HL-60/S4 (cell line): ENCODE data around the gene ZNF496.
"Not testable (repeated sequence)": the region's sequence is repeated elsewhere in the genome, so short reads cannot be mapped to it uniquely, and the experiment has no call there.

ENCODE experiments used
- in situ Hi-C: fragments of 300-500 bp; cut with MboI; formaldehyde crosslinking; loops from 2 replicates; pipeline ENCODE4 v1.14.3; 2022; ENCODE audit warnings: low sequenced_read_pairs

Gene ZNF496

DNA sequence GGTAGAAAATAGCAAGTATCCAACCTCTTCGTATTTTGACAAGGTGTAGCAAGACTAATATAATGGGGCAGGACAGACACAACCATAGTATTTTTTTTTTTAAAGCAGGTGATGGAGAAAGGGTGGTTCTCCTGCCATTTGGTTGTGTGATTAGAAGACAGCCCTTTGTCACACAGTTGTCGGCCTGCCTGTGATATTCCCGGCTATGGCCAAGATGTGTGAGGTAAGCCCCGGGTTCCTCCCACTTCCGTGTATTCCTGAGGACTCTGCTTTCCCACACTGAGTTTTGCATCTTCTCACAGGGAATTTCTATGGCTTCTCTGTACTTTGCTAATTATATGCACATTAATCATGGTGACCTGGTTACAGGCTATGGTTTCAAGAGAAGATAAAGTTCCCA lies 35.9 kb downstream of the ZNF496 start:
- in situ Hi-C loops = no loop called here

DNA sequence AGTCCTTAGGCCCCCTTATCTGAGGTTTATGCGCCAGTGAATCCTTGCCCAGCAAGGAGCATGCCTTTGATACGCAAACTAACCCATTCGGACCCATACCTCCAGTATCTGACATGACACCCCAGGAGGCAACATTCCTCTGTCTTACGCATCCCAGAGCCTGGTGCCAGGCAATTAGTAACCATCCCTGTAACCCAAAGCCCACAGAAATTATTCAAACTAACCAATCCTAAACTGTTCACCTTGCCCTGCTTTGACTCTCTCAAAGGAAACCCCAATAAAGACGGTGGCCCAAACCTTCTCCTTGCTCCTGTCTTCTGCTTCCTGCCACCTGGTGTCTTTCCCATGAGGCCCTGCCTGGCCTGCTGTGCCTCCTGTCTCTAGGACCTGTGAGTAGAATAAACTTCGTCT lies 36.4 kb downstream of the ZNF496 start:
- in situ Hi-C loops = no loop called here

DNA sequence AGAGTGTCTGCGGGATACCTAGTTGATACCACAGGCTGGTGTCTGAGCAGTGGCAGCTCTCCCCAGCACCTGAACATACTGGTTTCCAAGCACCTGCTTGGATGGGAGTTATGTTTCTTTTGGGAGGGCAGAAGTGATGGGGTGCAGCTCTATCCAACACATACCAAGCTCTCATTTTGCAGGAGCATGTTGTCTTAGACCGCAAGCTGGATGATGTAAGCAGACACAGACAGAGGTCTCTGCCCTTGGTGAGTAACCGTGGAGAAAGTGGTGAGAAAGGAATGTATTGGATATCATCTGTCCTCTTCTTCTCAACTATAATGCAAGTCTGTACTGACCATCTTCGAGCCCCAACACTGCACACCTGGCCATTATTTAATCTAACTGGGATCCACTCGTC lies 37.4 kb downstream of the ZNF496 start:
- in situ Hi-C loops = no loop called here

DNA sequence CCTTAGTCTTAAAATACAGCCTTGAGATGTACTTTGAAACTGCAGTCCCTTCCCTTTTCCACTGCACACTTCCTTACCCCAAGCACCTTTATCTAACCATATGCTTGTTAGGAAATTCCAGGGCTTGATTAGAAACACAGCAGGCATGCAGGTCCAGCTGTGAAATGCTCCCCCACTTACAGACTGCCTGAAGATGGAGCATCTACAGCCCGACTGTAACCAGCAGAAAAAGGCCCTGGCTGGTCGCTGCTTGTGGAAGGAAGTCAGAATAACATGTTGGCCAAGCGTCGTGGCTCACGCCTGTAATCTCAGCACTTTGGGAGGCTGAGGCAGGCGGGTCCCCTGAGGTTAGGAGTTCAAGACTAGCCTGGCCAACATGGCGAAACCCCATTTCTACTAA lies 38.6 kb downstream of the ZNF496 start:
- in situ Hi-C loops = no loop called here

DNA sequence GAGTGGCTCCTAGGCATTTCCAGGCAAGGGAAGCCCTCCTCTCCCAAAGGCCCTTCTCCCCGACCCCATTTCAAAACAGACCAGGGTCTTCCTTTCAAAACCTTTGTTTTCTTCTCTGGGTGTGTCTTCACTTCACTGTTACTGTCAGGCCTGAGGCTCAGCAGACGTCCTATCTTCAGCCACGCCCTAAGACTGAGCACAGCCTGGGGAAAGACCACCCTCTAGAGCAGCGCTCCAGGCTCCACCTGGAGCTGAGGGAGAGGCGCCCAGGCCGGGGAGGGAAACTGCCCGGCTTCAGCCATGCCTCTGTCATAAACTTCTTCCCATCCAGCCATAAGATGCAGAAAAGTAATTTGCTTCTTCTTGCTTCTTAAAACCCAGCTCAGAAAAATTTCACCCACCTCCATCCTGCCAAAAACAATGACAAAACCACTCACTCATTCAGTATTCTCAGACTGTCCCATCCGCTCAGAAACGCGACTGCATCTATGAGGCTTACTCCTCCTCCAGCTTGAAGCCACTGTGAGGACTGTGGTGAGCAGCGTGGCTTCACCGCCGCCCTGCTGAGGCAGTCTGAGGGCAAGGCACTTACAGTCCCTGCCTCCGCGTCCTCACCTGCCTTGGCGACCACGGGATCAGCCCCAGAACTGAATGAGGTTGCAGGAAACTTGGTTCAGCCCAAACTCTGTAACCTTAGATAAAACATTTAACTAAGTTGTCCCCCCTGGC lies 39.7 kb downstream of the ZNF496 start:
- in situ Hi-C loops = no loop called here

DNA sequence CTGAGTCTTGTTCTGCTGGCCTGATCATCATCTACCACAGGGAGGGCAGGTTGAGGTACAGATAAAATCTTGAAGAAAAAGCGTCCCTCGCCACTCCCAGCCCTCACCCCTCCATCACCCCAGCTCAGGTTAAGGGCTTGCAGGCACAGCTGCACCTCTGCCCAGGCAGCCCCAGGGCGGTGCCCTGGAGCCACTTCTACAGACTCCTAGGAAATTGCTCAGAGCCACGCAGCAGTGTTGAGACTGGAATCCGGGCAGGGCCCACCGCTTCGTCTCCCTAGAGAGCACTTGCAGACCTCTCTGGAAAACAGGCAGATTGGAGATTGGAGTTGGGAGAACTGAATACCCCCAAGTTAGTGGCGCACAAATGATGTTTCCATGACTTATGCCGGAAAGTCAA lies 40.5 kb downstream of the ZNF496 start:
- in situ Hi-C loops = no loop called here

DNA sequence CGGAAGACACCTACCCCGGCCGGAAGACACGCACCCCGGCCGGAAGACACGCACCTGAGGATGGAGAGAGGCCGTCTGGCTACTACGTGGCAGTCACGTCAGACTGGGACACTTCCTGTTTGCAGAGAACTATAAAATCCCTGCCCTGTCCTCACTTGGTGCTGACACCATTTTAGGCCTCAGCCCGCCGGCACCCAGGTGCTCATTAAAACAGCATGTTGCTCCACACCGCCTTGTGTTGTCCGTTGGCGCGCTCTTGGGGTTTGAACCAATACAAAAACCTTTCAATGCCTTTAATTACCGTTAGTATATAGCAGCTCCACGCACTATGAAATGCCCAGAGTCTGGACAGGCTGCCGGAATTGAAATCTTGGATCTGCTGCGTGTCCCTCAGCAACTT lies 41.1 kb downstream of the ZNF496 start:
- in situ Hi-C loops = no loop called here

DNA sequence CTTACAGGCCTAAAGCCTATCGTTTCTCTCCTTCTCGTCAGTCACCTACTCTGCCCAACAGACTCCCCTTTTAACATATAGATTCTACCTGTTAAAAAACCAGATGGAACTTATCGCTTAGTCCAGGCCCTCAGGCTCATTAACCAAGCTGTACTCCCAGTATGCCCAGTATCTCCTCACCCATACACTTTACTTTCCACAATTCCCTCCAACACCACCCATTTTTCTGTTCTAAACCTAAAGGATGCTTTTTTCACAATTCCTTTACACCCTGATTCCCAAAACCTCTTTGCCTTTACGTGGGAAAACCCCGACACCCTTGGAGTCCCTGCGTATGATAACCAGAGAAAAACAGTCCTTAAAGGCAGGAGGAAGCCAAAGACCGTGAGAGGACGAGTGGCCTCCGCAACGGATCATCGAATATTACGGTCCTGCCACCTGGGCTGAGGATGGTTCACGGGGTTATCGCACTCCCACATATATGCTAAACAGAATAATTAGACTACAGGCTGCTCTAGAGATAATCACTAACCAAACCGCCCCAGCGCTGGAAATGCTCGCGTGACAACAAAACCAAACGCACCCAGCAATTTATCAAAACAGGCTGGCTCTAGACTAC lies 42.3 kb downstream of the ZNF496 start:
- in situ Hi-C loops = not testable (repeated sequence)

DNA sequence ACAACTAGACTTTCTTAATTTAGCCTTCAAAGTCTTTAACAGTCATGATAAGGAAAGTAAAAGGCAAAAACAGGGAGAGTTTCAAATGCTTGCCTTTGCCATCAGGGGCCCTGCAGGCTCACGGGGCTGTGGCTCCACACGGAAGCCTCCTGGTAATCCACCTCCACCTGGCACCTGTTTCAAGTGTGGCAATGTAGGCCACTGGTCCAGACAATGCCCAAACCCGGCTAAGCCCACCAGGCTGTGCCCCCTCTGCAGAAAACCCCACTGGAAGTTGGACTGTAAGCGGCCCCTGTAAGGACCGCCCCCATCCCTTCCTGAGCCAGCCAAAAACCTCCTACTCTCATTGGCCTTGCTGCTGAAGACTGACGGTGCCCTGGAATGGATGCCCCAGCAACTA lies 43.3 kb downstream of the ZNF496 start:
- in situ Hi-C loops = no loop called here

DNA sequence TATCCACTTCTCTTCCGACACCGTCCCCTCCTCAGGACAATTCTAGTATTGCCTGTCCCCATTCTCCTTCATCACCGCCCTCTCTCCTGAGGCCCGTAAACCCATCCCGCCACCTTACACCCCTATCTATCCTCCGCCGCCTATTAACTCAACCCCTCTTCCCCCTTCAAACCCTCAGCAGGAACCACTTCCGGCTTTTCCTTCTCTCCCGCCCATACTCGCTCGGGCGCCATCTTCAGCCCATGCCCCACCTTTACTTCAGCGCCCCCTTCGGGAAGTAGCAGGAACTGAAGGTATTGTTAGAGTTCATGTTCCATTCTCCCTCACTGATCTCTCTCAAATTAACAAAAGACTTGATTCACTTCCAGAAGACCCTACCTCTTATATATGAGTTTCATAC lies 44.2 kb downstream of the ZNF496 start:
- in situ Hi-C loops = no loop called here

DNA sequence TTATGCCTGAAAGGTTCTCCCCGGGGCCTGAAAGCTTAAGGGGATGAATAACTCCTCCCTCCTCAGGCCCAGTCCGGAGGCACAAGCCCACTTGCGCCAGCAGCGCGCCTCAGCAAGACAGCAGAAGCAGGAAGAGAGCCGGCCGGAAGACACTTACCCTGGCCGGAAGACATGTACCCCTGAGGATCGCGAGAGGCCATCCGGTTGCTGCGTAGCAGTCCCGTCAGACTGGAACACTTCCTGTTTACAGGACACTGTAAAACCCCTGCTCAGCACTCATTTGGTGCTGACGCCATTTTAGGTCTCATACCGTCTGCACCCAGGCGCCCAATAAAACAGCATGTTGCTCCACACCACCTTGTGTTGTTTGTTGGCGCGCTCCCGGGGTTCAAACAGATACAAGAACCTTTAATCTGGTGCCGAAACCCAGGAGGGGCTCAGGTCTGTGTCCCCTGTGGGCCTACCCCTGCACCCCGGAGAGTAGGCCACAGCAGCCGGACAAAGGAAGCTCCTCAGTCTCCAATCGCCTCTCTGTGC lies 45.5 kb downstream of the ZNF496 start:
- in situ Hi-C loops = no loop called here

DNA sequence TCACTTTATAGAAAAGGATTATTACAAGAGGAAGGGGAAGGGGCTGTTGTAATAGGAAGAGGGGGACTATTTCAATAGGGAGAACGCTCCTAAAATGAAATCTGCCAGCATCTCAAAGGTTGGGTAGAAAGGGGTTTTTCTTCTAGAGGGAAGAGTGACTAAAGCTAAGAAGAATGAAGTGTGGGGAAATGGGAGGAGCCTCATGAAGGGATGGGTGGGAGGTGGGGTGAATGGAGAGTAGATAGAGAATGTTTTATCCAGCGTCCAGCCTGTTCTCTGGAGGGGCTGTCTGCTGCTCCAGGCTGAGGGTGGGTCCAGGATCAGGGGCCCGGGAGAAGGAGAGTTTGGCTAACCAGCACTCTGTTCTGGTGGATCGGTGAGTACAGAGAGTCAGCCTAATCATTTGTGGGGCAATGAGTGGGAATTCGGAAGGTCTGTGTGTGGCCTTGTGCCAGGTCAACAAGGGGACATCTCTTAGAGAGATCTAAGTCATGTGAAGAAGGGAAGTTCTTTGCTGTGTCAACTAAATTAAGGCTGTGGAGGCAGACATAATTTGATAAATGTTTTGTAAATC lies 50.6 kb downstream of the ZNF496 start:
- in situ Hi-C loops = no loop called here

DNA sequence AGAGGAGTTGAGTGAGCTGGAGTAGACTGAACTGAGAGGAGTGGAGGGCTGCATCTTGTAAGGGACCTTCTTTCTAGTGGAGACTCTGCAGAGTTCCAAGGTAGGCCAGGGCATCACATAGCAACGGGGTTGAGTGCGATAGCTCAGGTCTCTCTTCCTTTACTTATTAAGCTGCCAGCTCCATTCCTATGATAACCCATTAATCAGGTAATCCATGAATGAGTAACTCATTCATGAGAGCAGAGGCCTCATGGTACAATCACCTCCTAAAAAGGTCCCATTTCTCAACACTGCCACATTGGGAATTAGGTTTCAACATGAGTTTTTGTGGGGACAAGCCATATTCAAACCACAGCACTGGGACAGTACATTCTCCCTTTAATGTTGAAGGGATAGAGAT lies 54.5 kb downstream of the ZNF496 start:
- in situ Hi-C loops = no loop called here

DNA sequence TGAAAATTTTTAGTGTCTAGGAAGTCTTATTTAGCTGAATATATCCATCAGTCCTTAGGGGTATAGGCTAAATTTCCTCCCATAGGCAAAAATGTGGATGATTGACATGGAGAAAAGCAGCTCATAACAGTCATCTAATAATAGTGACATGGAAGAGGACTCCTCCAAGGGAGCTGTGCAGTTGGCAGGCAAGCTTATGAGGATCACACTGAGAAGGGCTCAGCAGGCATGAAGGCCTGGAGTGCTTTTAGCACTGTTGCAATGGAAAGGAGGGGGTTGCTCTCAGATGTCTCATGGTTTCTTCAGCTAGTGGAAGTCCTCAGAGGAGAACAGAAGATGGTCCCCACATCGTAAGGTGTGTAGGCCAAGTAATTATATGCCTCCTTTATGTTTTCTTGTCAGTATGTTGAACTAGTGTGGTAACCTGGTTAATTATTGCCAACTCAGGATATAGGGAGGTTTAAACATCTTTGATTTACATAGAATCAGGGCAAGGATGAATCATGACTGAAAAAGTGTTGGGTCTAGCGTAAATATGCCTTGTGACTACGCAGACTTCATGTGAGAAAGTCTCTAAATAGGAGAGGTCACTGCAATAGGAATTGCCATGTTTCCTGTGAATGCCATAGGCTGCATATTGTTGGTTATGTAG lies 56.9 kb downstream of the ZNF496 start:
- in situ Hi-C loops = no loop called here

DNA sequence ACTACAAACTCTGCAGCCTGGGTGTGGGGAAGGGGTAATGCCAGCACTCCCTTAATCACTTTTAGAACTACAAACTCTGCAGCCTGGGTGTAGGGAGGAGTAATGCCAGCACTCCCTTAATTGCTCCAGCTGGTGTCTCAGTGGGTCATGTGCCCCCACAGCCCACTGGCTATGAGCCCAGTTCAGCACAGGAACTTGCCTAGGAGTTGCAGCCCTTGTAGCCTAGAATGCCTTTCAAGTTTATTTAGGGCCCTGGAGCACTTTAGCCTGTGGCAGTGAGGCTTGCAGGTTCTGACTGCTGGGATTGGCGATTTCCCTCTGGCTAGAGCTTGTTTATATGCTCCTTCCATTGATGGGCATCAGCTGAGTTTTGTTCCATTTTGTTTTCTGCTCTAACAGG lies 58.7 kb downstream of the ZNF496 start:
- in situ Hi-C loops = no loop called here

DNA sequence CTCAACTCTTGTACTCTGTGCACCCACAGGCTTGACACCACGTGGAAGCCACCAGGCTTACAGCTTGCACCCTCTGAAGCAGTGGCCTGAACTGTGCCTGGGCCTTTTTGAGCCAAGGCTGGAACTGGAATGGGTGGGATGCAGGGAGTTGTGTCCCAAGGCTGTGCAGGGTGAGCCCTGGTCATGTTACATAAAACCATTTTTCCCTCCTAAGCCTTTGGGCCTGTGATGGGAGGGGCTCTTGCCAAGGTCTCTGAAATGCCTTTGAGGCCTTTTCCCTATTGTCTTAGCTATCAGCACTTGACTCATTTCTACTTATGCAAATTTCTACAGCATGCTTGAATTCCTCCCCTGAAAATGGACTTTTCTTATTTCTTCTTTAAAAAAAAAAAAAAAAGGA lies 61.7 kb downstream of the ZNF496 start:
- in situ Hi-C loops = no loop called here

DNA sequence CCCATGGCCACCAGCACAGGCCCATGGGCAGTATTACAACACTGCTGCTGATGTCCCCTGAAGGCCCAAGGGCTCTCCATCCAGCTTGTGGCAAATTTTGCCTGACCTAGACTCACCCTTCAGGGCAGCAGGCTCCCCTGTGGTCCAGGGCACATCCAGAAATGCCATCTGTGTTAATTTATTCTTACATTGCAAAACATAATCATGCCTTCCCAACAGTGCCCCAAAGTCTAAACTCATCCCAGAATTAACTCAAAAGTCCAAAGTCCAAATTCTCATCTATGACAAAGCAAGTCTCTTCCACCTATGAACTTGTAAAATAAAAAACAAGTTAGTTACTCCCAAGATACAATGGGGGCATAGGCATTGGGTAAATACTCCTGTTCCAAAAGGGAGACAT lies 62.5 kb downstream of the ZNF496 start:
- in situ Hi-C loops = no loop called here

DNA sequence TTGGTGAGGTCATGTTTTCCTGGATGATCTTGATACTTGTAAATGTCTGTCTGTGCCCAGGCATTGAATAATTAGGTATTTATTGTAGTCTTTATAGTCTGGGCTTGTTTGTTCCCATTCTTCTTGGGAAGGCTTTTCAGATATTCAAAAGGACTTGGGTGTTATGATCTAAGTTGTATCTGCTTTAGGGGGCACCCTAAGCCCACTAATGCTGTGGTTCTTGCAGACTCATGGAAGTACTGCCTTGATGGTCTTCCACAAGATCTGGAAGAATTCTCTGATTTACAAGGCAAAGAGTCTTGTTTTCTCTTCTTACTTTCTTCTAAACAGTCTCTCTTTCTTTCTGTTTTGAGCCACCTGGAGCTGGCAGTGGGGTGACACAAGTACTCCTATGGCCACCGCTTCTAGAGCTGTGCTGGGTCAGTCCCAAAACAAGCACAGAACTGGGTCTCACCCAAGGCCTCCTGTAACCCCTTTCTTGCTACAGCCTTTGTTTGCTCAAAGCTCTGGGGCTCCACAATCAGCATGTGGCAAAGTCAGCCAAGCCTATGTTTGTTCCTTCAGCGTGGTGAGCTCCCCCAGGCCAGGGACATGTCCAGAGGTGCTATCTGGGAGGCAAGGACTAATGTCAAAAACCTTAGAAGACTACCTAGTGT lies 63.1 kb downstream of the ZNF496 start:
- in situ Hi-C loops = no loop called here

DNA sequence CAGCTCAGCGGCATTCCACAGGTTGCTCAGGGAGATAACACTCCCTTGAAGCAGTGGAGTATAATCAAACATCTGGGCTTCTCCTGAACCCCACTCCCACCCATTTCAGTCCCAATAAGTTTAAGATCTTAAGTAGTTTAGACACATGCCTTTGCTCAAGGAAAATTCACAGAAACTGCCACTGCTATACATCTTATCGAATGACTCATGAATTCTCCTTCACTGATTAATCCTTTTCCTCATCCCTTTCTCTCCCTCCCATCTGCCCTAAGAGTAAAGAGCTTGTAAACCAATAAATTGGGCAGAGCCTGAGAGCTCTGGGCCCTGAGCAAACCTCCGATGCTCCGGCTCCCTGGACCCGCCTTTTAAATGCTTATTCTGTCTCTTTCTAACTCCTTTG lies 65.6 kb downstream of the ZNF496 start:
- in situ Hi-C loops = no loop called here

DNA sequence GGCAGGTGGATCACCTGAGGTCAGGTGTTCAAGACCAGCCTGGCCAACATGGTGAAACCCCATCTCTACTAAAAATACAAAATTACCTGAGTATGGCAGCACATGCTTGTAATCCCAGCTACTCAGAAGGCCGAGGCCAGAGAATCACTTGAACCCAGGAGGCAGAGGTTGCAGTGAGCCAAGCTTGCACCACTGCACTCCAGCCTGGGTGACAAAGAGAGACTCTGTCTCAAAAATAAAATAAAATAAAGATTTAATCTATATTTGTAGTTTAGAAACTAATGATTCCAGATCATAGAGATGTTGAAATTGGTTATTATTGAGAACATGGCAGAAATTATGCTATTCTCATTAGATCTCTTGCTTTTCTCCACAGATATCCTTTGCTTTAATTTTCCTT lies 75.9 kb downstream of the ZNF496 start, which contains the start of gene VN1R5:
VN1R5 (plus strand) TSS at position 301 of the 400 bp plus-strand sequence.
- in situ Hi-C loops = not testable (repeated sequence)

DNA sequence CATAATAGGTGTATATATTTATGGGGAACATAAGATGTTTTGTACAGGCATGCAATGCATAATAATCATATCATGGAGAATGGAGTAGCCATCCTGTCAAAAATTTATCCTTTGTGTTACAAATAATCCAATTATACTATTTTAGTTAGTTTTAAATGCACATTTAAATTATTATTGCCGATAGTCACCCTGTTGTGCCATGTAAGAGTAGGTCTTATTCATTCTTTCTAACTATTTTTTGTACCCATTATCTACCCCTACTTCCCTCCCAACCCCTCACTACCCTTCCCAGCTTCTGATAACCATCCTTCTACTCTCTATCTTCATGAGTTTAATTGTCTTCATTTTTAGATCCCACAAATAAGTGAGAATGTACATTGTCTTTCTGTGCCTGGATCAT lies 84.1 kb downstream of the ZNF496 start:
- in situ Hi-C loops = no loop called here
